ENCODE data around the gene ATP1A1. TPM values are rescaled to one million over a fixed set of nuclear protein-coding genes. Genes with fewer than 3 reads are reported as not detected.

ATP1A1 gene
- total RNA-seq, 1 experiment from 2014 or later = 286 TPM

DNA sequence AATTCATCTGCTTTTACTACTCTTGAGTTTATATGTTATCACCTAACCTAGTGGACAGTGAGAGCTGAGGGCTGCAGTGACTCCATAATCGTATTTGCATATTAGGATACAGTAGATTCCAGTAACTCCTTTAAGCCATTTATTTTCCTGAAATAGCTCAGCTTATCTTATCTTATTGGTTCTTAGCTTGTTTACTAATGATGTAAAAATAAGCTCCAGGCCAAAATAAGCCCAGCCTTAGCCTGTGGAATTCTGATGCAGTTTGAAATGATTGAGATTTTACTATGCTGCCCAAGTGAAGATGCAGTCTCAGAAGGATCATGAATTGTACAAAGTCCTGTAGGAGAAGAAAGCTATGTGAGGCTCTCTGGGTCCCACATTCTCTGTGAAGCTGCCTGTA, 18.1 kb downstream of the ATP1A1 start (continued):
- TF ChIP-seq, protein P1, sequence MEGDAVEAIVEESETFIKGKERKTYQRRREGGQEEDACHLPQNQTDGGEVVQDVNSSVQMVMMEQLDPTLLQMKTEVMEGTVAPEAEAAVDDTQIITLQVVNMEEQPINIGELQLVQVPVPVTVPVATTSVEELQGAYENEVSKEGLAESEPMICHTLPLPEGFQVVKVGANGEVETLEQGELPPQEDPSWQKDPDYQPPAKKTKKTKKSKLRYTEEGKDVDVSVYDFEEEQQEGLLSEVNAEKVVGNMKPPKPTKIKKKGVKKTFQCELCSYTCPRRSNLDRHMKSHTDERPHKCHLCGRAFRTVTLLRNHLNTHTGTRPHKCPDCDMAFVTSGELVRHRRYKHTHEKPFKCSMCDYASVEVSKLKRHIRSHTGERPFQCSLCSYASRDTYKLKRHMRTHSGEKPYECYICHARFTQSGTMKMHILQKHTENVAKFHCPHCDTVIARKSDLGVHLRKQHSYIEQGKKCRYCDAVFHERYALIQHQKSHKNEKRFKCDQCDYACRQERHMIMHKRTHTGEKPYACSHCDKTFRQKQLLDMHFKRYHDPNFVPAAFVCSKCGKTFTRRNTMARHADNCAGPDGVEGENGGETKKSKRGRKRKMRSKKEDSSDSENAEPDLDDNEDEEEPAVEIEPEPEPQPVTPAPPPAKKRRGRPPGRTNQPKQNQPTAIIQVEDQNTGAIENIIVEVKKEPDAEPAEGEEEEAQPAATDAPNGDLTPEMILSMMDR (IDR thresholded peaks at IDR 0.05) = no peak
- TF ChIP-seq, protein P2, sequence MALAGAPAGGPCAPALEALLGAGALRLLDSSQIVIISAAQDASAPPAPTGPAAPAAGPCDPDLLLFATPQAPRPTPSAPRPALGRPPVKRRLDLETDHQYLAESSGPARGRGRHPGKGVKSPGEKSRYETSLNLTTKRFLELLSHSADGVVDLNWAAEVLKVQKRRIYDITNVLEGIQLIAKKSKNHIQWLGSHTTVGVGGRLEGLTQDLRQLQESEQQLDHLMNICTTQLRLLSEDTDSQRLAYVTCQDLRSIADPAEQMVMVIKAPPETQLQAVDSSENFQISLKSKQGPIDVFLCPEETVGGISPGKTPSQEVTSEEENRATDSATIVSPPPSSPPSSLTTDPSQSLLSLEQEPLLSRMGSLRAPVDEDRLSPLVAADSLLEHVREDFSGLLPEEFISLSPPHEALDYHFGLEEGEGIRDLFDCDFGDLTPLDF (CRISPR knock-in tag; IDR thresholded peaks at IDR 0.05) = no peak
- TF ChIP-seq, protein P3, sequence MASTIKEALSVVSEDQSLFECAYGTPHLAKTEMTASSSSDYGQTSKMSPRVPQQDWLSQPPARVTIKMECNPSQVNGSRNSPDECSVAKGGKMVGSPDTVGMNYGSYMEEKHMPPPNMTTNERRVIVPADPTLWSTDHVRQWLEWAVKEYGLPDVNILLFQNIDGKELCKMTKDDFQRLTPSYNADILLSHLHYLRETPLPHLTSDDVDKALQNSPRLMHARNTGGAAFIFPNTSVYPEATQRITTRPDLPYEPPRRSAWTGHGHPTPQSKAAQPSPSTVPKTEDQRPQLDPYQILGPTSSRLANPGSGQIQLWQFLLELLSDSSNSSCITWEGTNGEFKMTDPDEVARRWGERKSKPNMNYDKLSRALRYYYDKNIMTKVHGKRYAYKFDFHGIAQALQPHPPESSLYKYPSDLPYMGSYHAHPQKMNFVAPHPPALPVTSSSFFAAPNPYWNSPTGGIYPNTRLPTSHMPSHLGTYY (CRISPR knock-in tag; IDR thresholded peaks at IDR 0.05) = no peak
- TF ChIP-seq NFATC4 (CRISPR knock-in tag; IDR thresholded peaks at IDR 0.05) = no peak

GRCh38 chr1:116392717-116393404, 19.8 kb downstream of the ATP1A1 start:
- CTCF ChIA-PET = interaction anchor here (0.8 to 1.6 kb wide), 2 partner anchors 92 to 106 kb away, joined by 3 to 4 read pairs; no protein-coding TSS in a partner anchor
- Mint-ChIP-seq H3K27ac (0 out of 2 replicates have a peak overlapping the region, but pooled peaks have one; percentile 24), H3K36me3 (peaks cover 96% of the 10 kb centered on the region), H3K4me1 (peaks cover 16% of the 10 kb centered on the region), H3K4me3 (no peak overlapping the region), H3K9me3 (no peaks in the 10 kb centered on the region), H3K27me3 (ENCODE audit: low read depth) (no peaks in the 10 kb centered on the region)
- no peak for DNase-seq (ENCODE audit: low spot score)
- POLR2A ChIA-PET = no interaction called here
- no peak for ATAC-seq
- TF ChIP-seq, protein P4, sequence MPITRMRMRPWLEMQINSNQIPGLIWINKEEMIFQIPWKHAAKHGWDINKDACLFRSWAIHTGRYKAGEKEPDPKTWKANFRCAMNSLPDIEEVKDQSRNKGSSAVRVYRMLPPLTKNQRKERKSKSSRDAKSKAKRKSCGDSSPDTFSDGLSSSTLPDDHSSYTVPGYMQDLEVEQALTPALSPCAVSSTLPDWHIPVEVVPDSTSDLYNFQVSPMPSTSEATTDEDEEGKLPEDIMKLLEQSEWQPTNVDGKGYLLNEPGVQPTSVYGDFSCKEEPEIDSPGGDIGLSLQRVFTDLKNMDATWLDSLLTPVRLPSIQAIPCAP (CRISPR knock-in tag; IDR thresholded peaks at IDR 0.05) = no peak
- TF ChIP-seq OVOL2 (CRISPR knock-in tag; IDR thresholded peaks at IDR 0.05; ENCODE audit: borderline replicate concordance) = no peak
- TF ChIP-seq RELA (CRISPR knock-in tag; IDR thresholded peaks at IDR 0.05; ENCODE audit: borderline replicate concordance) = no peak
- TF ChIP-seq HMGA2 (CRISPR knock-in tag; IDR thresholded peaks at IDR 0.05) = no peak
- no peak for TF ChIP-seq ZNF671 (CRISPR knock-in tag; IDR thresholded peaks at IDR 0.05)
- no peak for TF ChIP-seq ATF3 (CRISPR knock-in tag; conservative IDR thresholded peaks at IDR 0.05)
- TF ChIP-seq ZNF138 (CRISPR knock-in tag; conservative IDR thresholded peaks at IDR 0.05) = no peak
- TF ChIP-seq, protein P5, sequence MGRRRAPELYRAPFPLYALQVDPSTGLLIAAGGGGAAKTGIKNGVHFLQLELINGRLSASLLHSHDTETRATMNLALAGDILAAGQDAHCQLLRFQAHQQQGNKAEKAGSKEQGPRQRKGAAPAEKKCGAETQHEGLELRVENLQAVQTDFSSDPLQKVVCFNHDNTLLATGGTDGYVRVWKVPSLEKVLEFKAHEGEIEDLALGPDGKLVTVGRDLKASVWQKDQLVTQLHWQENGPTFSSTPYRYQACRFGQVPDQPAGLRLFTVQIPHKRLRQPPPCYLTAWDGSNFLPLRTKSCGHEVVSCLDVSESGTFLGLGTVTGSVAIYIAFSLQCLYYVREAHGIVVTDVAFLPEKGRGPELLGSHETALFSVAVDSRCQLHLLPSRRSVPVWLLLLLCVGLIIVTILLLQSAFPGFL (CRISPR knock-in tag; IDR thresholded peaks at IDR 0.05; ENCODE audit: borderline replicate concordance) = no peak
- no peak for TF ChIP-seq ZNF281 (CRISPR knock-in tag; IDR thresholded peaks at IDR 0.05)
- no peak for TF ChIP-seq E2F5 (CRISPR knock-in tag; IDR thresholded peaks at IDR 0.05)
- TF ChIP-seq, protein P6, sequence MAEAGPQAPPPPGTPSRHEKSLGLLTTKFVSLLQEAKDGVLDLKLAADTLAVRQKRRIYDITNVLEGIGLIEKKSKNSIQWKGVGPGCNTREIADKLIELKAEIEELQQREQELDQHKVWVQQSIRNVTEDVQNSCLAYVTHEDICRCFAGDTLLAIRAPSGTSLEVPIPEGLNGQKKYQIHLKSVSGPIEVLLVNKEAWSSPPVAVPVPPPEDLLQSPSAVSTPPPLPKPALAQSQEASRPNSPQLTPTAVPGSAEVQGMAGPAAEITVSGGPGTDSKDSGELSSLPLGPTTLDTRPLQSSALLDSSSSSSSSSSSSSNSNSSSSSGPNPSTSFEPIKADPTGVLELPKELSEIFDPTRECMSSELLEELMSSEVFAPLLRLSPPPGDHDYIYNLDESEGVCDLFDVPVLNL (CRISPR knock-in tag; IDR thresholded peaks at IDR 0.05; ENCODE audit: borderline replicate concordance, low read depth) = no peak
- no peak for TF ChIP-seq SMAD3 (CRISPR knock-in tag; IDR thresholded peaks at IDR 0.05; ENCODE audit: borderline replicate concordance)
- TF ChIP-seq, protein P7, sequence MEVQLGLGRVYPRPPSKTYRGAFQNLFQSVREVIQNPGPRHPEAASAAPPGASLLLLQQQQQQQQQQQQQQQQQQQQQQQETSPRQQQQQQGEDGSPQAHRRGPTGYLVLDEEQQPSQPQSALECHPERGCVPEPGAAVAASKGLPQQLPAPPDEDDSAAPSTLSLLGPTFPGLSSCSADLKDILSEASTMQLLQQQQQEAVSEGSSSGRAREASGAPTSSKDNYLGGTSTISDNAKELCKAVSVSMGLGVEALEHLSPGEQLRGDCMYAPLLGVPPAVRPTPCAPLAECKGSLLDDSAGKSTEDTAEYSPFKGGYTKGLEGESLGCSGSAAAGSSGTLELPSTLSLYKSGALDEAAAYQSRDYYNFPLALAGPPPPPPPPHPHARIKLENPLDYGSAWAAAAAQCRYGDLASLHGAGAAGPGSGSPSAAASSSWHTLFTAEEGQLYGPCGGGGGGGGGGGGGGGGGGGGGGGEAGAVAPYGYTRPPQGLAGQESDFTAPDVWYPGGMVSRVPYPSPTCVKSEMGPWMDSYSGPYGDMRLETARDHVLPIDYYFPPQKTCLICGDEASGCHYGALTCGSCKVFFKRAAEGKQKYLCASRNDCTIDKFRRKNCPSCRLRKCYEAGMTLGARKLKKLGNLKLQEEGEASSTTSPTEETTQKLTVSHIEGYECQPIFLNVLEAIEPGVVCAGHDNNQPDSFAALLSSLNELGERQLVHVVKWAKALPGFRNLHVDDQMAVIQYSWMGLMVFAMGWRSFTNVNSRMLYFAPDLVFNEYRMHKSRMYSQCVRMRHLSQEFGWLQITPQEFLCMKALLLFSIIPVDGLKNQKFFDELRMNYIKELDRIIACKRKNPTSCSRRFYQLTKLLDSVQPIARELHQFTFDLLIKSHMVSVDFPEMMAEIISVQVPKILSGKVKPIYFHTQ (CRISPR knock-in tag; IDR thresholded peaks at IDR 0.05) = no peak
- no peak for TF ChIP-seq NFATC4 (CRISPR knock-in tag; IDR thresholded peaks at IDR 0.05)
- TF ChIP-seq, protein P8, sequence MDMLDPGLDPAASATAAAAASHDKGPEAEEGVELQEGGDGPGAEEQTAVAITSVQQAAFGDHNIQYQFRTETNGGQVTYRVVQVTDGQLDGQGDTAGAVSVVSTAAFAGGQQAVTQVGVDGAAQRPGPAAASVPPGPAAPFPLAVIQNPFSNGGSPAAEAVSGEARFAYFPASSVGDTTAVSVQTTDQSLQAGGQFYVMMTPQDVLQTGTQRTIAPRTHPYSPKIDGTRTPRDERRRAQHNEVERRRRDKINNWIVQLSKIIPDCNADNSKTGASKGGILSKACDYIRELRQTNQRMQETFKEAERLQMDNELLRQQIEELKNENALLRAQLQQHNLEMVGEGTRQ (CRISPR knock-in tag; IDR thresholded peaks at IDR 0.05) = no peak
- TF ChIP-seq CREB1 (CRISPR knock-in tag; IDR thresholded peaks at IDR 0.05) = no peak
